CD1c-positive myeloid dendritic cell (primary cell): ENCODE data around the gene PSD2.

Source experiments
- DNase-seq: peaks from one replicate; pipeline ENCODE4 v3.0.0-alpha.2; 2016; ENCODE audit errors: extremely low spot score

The PSD2 gene

DNA sequence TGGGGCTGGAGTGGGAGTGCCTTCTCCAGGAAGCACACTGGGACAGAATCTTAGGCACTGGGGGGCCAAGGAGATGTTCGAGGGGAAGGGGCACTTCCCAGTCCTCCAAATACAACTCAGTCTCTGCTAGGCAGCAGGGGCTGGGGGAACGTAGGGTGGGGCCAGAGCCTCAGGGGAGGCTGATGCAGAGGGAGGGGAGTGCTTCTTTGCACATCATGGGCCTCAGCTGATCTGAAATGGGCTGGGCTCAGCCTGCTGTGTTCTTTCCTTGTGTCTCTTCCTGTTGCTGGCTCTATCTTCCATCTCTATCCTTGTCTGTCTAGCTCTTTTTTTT lies 15.6 kb downstream of the PSD2 start:
- no peak for DNase-seq

DNA sequence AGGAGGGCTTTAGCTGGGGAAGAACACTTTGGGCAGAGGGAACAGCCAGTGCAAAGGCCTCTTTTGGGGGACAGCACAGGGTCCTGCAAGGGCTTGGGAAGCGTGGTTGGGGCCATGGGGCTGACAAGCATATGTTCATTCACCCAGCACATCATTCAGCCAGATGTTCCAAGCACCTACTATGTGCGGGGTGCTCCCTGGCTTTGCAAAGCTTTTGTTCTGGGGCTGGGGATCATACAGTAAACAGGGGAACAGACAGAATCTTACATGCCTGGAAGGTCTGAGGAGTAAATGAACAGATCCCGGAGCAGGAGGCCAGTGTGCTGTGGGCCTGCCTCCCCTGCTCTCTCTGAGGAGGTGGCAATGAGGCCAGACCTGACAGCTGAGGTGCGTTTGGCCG lies 16.7 kb downstream of the PSD2 start:
- no peak for DNase-seq

DNA sequence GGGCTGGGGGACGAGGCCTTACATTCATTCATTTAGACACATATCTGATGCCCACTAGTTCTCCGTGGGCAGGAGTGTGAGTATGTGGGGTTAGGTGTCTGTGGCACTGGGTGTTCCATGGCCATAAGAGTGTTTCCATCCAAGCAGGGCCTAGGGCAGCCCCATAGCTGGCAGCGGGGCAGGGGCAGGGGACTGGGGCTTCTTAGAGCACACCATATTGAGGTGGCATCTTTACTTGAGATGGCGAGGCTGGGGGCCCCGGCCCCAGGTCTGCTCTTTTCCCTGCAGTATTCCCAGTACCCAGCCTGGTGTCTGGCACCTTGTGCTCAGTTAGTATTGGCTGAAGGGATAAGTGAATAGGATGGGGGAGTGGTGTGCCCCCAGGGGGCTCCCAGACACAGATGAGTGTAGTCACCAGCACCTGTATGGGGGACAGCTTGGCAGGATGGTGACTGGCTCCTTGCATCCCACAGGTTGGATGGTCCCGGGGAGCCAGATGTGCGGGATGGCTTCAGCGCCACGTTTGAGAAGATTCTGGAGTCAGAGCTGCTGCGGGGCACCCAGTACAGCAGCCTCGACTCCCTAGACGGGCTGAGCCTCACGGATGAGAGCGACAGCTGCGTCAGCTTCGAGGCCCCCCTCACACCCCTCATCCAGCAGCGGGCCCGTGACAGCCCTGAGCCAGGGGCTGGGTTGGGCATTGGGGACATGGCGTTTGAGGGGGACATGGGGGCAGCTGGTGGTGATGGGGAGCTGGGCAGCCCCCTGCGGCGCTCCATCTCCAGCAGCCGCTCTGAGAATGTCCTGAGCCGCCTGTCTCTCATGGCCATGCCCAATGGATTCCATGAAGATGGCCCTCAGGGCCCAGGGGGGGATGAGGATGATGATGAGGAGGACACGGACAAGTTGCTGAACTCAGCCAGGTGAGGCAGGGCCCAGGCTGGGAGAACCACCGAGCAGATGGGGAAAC lies 17.5 kb downstream of the PSD2 start:
- no peak for DNase-seq

DNA sequence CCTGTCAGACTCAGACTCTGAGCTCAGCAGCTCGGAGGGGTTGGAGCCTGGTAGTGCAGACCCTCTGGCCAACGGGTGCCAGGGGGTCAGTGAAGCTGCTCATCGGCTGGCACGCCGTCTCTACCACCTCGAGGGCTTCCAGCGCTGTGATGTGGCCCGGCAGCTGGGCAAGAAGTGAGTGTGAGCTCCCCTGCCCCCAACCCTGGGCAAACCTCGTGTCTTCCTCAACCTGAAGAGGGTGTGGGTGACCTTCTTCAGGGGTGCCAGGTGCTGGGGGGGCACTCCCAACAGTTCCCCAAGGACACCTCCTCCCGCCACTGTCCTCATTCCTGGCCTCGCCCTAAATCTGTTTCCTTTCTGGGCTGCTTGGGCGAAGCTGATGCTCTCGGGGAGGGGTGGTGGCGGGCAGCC lies 18.6 kb downstream of the PSD2 start:
- DNase-seq: no peak

DNA sequence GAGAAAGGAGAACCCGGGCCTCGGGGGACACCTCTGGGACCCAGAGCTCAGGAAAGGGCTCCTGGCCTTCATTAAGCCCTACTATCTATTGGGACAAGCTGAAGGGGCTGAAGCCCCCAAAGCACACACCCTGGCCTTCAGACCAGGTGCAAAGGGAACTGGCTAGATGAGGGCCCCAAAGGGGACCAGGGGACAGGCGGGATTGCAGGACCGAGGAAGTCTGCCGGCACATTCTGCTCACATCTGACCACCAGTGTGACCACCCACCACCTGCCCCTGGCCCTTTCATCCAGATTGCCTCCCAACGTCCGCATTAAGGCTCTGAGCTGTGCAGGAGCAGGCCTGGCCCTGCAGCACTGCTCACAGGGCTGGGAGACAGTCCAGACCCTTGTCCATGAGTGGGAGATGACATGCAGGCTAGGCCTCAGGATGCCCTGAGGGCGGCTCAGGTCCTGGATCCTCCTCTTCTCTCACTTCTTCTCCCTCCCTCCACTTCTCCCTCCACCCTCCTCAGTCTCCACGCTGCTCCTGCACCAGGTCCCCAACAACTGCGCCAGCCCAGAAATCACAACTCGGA lies 19.2 kb downstream of the PSD2 start:
- DNase-seq: no peak

DNA sequence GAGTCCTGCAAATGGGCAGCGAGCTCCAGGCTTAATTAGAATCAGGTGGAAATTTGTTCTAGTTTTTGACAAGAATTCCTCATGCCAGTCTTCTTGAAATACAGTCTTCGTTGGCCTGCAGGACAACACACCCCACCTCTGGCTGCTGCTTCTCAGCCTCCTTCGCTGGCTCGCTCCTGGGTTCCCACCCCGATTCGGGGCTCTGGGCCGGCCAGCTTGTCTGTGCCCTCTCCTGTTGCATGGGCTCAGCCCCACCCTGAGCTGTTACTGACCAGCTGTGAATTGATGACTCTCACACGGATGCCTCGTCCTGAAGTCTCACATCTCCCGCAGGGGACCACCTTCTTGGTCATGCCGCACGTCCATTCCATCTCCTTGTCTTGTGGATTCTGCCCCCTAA lies 21.0 kb downstream of the PSD2 start:
- DNase-seq: no peak

DNA sequence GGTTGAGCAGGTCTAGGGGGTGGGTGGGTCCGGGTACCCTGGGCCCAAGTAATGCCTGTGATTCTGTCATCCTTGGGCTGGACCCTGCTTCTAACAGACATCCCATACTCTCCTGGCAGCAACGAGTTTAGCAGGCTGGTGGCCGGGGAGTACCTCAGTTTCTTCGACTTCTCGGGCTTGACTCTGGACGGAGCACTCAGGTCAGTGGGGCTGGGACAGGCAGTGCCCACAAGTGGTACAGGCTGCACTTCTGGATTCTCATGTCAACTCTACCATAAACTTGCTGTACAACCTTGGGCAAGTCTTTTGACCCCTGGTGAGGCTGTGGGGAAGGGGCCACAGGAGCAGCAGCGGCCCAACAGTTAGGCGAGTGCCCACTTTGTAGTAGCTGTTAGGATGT lies 21.8 kb downstream of the PSD2 start:
- DNase-seq: no peak

DNA sequence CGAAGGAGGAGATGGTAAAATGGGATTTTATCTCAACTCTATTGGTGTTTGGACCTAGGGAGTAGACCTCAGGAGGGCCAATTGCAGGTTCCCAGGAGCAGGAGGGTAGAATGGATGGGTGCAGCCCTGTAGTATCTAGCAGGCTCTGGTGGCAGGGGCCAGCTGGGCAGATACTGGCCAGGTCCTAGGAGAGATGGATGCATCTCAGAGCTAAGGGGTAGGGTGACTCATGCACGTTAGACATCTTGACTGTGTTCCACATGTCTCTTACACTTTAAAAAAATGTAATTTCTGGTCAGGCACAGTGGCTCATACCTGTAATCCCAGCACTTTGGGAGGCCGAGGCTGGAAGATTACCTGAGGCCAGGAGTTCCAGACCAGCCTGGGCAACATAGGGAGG lies 22.4 kb downstream of the PSD2 start:
- DNase-seq: no peak

DNA sequence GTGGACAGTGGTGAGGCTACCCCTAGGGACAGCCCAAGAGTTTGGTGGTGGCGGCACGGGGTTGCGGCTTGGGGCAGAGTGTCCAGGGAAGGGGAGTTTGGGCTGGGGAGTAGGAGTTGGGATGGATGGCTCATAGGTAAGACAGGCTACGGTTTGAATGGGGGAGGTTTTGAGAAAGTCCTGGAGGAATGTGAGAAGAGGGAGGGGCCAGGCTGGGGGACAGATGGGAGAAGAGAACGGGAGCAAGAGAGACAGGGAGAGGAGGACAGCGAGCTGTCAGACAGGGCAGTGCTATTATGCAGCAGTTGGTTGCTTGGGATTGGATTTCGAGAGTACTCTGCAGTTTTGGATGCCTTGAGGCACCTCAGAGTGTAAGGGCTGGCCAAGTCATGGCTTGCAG lies 24.5 kb downstream of the PSD2 start:
- DNase-seq: no peak

DNA sequence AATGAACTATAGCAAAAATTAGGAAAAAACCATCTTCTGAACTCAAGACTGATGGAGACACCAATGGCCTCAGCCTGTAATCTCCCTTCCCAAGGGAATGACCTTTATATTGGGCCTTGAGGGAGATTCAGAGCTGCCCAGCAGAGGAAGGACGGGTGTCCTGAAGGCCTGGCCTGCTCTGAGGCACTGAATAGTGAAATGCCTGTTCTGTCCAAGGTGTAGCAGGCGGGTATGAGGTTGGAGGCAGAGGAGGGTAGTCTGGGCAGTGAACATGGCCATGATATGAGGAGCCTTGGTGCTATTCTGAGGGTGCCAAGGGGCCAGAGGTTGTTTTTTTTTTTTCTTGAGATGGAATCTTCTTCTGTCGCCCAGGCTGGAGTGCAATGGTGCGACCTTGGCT lies 25.0 kb downstream of the PSD2 start:
- no peak for DNase-seq

DNA sequence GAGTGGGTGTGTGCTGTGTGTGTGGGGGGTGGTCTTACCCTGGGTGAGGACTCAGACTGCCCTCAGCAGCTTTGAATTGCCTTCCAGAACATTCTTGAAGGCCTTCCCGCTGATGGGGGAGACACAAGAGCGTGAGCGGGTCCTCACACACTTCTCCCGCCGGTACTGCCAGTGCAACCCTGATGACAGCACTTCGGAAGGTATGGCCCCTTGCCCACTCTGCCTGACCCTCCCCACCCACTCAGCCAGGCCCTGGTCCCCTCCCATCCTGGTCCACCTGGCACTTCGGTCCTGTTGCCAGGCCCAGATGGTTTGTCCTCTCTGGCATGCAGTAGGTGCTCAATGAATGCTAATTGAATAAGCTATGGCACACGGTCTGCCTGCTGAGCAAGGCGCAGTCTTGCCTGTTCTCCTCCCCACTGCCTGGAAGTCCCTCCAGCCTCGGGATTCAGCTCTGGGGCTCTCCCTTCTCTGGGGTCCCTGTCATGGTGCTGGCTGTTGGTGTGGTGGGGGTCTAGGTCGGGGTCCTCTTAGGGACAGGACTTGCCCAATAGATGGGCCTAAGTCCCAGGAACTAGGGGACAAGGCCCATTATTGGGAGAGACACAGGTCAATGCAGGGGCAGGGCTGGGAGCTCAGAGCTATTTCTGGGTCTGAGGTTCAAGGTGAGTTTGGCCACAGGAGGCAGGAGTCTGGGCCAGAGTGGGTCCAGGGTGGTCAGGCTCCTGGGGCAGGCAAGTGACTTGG lies 26.4 kb downstream of the PSD2 start:
- no peak for DNase-seq

DNA sequence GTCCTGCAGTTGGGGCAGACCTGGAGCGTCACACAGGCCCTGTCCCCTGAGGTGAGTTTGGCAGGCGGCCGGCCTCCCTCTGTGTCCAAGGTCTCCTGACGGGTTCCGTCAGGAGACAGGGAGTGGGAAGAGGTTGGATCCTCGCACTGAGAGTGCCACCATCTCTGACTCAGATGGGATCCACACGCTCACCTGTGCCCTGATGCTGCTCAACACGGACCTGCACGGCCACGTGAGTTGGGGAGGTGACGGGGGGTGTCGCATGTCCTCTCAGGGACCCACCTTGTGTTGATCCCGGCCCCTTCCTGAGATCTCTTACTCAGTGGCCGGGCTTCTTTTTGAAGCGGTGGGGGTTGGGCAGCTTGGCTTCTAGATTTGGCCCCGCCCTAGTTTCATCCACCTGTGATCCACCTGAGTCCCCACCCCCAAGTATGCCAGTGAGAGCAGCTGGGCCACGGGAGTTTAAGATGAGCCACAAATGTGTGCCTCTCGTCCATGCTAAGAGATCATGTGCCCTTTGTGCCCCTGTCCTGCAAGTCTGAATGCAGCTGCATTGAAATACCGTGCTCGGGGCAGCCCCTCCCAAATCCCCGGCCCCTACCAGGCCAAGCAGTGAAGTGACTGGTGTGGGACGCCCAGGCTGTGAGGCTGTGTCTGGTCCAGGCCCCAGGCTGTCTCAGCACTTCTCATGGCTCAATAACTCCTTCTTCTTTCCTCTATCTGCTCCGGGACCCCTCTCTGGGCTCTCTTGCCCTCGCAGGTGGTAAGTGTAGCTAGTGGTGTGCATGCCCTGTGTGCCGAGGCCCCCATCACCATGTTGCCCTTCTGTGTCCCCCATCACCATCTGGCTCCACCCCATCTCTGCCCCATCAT lies 27.2 kb downstream of the PSD2 start:
- DNase-seq: no peak

DNA sequence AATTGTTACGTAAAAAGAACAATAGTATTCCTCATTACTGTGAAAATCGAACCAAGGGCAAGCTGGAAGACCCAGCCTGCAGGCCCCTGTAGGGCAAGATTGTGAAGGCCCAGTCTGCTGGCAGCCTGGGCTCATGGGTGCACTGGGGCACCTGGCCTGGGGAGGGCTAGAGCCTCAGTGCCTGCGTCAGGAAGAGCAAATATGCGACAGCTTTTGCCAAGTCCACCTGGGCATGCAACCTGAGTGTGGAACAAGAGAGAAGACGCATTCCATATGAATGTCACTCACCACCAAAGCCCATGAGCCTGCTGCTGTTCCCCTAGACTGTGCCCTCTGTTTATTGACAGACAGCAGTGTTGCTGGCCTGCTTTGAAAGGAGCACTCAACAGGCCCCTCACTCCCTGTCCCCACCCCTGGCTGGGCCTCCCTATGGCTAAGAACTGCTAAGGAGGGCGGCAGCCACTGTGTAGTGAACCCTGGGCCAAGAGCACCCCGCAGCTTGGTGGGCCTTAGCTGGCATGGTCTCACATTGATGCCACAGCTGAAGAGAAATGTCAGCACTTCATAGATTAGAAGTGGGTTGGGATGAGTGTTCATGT lies 28.2 kb downstream of the PSD2 start:
- DNase-seq: no peak

DNA sequence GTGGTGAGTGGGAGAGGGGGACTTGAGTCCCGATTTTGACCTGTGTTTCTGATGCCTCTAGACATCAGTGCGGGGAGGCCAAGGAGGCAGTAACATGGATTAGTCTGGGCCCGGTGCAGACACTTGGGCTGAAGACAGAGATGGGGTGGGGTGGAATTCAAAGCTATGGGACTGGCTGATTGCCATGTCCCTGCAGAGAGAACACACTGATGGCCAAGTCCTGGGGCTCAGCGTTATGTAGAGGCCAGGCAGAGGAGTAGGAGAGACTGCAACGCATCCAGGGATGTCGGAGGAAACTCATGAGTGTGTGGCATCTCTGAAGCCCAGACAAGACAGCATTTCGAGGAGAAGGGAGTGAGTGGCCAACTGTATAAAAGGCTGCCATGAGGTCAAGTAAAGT lies 30.1 kb downstream of the PSD2 start:
- no peak for DNase-seq

DNA sequence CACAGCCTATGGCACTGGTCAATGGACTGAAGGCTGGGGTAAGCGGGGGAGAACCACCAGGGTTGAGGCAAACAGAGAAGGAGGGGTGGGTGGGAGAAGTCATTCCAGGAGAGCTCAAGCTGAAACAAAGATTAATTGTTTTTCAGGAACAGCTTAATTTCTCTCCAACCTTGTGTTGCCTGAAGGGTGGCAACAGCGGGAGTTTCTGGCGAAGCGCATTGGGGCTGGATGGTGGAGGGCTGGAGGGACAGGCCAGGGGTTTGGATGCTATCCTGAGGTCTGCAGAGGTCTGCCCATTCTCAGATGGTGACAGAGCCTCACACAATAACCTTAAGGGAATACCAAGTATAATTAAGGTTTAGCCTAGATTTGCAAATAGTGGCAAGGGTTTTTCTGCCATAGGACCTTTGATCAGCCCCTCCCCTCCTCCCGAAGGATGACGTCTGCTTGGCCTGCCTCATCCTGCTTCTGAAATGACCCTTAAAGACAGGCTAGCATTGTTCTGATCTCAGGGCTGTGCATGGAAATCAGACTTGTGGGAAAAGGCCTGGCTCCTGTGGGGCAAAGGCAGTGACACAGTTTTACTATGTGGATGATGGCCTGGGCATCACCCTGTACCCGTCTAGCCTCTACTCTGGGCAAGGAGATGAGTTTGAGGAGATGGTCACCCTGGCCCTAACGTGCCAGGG lies 32.7 kb downstream of the PSD2 start:
- DNase-seq: no peak

DNA sequence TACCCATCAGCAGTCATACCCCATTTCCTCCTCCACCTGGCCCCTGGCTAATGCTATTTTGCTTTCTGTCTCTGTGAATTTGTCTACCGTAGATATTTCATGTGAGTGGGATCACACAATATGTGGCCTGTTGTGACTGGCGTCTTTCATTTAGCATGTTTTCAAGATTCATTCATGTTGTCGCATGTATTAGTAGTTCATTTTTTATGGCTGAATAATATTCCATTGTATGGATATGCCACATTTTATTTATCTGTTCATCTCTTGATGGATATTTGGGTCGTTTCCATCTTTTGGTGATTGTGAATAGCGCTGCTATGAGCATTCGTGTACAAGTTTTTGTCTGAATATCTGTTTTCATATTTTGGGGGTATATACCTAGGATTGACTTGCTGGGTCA lies 33.9 kb downstream of the PSD2 start:
- no peak for DNase-seq

DNA sequence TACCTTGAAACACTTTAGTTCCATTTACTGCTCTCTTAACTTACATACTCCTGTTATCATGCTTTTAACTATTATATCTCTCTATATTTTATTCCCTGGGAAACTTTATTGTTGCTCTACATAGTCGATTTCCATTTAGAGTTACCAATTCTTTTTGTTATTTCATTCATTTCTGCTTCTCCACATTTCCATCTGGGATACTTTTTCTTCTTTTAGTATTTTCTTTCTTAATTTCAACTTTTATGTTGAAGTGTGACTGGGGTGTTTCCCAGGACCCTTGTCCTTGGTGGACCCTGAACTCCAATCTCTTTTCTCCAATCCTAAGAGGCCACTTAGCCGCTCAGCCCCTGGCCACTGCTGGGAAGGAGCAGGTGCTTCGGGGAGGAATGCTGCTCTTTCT lies 36.0 kb downstream of the PSD2 start:
- no peak for DNase-seq

DNA sequence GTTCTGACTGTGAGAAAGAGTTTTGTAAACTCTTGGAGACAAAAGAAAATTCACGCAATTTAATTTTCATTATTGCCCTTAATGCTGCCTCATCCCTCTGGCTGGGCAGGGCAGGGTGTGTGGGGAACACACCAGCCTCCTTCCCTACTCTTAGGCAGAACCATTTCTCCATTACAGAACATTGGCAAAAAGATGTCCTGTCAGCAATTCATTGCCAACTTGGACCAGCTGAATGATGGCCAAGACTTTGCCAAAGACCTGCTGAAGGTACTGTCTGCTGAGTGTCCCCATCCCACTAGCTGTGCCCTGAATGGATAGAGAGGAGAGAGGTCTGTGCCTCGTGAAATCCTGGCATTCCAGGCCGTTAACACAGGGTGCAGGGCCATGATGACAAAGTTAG lies 37.9 kb downstream of the PSD2 start:
- DNase-seq: no peak

DNA sequence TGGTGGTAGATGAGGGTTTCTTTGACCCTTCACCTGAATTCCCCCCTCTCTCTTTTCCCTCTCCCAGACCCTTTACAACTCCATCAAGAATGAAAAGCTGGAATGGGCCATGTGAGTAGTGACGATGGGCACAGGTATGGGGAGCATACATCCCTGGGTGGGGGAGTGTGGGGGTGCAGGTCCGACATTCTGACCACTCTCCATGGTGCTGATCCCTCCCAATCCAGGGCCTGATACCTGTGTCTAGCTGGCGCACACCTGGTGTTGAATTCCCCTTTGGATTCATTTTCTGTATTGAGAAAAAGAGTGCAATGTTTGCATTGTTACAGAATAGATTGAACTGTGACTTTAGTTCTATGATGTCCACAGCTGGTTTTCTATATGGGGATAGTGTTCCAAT lies 40.0 kb downstream of the PSD2 start:
- no peak for DNase-seq

DNA sequence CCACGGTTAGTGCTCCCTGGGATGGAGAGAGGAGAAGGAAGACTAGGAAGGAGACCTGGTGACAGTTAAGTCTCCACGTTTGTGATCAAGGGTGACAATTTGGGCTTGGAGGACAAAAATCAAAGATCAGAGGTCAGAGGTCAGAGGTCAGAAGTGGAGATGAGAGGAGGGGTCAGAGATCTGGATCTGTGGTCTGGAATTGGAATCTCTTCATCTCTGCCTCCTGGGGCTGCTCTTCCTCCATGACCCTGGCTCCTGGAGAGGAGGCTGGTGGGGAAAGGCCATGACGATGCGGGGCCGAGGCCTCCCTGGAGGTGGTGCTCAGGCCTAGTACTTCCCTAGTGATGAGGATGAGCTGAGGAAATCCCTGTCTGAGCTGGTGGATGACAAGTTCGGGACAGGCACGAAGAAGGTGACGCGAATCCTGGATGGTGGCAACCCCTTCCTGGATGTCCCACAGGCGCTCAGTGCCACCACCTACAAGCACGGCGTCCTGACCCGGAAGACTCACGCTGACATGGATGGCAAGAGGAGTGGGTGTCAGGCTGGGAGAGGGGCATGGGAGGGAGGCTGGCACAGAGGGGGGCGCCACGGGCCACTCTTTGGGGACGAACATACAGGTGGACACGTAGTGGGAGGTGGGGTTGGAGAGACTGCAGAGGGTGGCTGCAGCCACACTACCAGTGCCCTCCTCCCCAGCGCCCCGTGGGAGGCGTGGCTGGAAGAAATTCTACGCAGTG lies 41.0 kb downstream of the PSD2 start:
- DNase-seq: no peak
